Fibroblast of skin of scalp (primary cell): Measurements from ENCODE around the gene LY9.
A peak's percentile ranks its signal among the peaks of the same experiment; 100 is the strongest.

Source experiments
- DNase-seq: peaks from one replicate; pipeline ENCODE4 v3.0.0-alpha.2; 2013

The LY9 gene

GRCh38 chr1:160837558-160838205 is 41.7 kb downstream of the LY9 start:
- peak; percentile 10 for DNase-seq

GRCh38 chr1:160838888-160839287 is 42.9 kb downstream of the LY9 start:
- DNase-seq = no peak

GRCh38 chr1:160839746-160840145 is 43.8 kb downstream of the LY9 start:
- DNase-seq = no peak

- no peak for DNase-seq
Measured at GRCh38 chr1:160841079-160841478, 45.1 kb downstream of the LY9 start.

GRCh38 chr1:160844447-160845232 is 48.7 kb downstream of the LY9 start:
- DNase-seq = no peak

- DNase-seq = no peak
Measured at GRCh38 chr1:160846281-160846680, 50.3 kb downstream of the LY9 start.

- no peak for DNase-seq
Measured at GRCh38 chr1:160850541-160850940, 54.6 kb downstream of the LY9 start.

- no peak for DNase-seq
Measured at GRCh38 chr1:160850993-160851392, 55.0 kb downstream of the LY9 start.

GRCh38 chr1:160853014-160853413 is 57.0 kb downstream of the LY9 start:
- DNase-seq = no peak

- no peak for DNase-seq
Measured at GRCh38 chr1:160853754-160854153, 57.8 kb downstream of the LY9 start.

GRCh38 chr1:160855181-160855981 is 59.4 kb downstream of the LY9 start:
- DNase-seq = no peak

- no peak for DNase-seq
Measured at GRCh38 chr1:160858097-160858496, 62.1 kb downstream of the LY9 start.

- no peak for DNase-seq
Measured at GRCh38 chr1:160858507-160858906, 62.5 kb downstream of the LY9 start.

- DNase-seq = no peak
Measured at GRCh38 chr1:160859166-160859565, 63.2 kb downstream of the LY9 start.

GRCh38 chr1:160860840-160861505 is 65.0 kb downstream of the LY9 start:
- no peak for DNase-seq

- DNase-seq = no peak
Measured at GRCh38 chr1:160862203-160863060, 66.5 kb downstream of the LY9 start, which contains the start of gene CD244. Gene CD244, minus strand, starts transcription at chr1:160862887. Its CDS starts 210 bp downstream, at chr1:160862677.

GRCh38 chr1:160863061-160863773 is 67.2 kb downstream of the LY9 start:
- no peak for DNase-seq

- no peak for DNase-seq
Measured at GRCh38 chr1:160863774-160864131, 67.8 kb downstream of the LY9 start.

GRCh38 chr1:160864173-160864572 is 68.2 kb downstream of the LY9 start:
- no peak for DNase-seq

GRCh38 chr1:160865337-160865736 is 69.4 kb downstream of the LY9 start:
- DNase-seq = no peak
